GM21381 (cell line): Measurements from ENCODE around the gene SEC22A.
A peak's percentile ranks its signal among the peaks of the same experiment; 100 is the strongest.

Source experiments
- ATAC-seq: cut with Tn5 transposase; IDR thresholded peaks from one replicate; pipeline ENCODE4 v1.9.1; 2021; ENCODE audit warnings: mild to moderate bottlenecking, moderate library complexity; ENCODE audit not compliant: unreplicated experiment

Gene SEC22A

GRCh38 chr3:123201557-123202427, at the start of gene SEC22A:
Gene SEC22A (plus strand): TSS chr3:123201943. CDS start chr3:123209218, 7,275 bp downstream.
- ATAC-seq: peak; percentile 98

DNA sequence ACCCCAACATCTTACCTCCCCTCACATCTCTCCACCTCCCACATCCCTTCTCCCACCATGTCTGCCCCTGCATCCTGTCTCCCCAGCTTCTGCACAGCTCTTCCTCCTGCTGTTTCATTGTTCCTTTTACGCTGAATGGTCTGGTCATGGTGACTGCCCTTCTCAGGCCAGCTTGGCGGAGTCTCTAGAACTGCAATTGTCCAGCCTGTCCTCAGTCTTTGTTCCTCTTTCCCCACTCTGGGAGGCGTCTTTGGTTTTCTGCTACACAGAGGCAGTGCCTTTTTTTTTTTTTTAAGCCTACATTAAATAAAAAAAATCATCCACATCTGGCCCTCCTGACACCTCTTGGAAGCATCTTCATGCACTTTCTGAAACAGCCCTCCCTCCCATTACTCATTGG, 49.1 kb upstream of the SEC22A start:
- ATAC-seq: no peak

DNA sequence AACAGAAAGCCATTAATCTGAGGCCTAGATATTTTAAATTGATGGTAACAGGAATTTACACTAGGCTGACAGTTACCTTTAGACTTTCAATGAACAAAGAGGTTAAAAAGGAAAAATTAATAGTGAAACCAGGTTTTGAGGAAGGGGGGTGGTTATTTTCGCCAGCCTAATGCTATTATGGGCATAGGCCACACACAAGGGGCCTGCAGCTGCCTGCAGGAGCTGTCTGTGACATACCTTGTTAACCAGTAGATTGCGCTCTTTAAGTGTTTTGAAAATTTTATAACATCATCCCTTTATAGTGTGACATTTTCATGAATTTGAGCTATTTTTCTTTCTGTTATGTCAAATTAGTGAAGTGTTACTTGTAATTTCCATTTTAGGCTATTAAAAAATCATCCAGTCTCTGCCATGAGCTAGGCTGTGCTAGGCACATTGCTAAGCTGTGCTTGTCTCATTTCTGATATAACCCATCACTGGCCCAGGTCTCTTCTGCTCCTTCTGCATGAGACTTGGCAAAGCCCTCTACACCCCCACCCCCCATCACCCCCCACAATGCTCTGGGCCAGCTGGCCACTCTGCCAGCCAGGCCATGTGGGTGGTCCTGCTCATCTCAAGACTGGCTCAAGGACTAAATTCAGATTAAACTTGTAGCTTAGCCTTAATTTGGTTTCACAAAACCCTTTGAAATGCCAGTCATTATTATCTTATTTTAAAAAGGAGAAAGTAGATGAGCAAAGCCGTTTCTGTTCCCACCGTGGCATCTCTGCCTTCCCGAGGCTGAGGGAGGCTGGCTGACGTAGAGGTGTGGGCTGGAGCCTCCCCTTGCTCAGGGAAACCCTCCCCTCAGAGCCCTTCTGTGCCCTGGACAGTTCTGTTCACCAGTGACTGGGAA, 48.4 kb upstream of the SEC22A start:
- no peak for ATAC-seq

- ATAC-seq: no peak
These were observed 47.4 kb upstream of the SEC22A start for GRCh38 chr3:123154020-123154985.

- ATAC-seq: no peak
These were observed 46.2 kb upstream of the SEC22A start for GRCh38 chr3:123155471-123156011.

GRCh38 chr3:123156276-123156995, 45.3 kb upstream of the SEC22A start:
- ATAC-seq: no peak

DNA sequence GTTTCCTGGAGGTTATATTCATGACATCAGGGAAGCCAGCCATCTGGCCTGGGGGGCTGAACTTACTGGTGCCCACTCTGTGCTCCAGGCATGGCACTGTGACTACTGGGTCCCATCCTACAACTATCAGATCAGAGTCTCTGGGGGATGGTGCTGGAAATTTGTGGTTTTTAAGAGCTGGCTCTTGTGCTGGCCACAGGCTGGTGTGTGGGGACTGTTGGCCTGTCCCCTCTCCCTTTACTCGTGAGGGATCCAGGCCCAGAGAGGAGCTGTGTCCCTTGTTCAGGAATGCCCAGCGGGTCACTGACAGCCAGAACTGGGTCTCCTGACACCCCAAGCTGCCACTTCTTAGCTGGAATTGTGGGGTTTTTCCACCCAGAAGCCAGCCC, 44.5 kb upstream of the SEC22A start:
- no peak for ATAC-seq

GRCh38 chr3:123157598-123158287, 44.0 kb upstream of the SEC22A start:
- no peak for ATAC-seq

DNA sequence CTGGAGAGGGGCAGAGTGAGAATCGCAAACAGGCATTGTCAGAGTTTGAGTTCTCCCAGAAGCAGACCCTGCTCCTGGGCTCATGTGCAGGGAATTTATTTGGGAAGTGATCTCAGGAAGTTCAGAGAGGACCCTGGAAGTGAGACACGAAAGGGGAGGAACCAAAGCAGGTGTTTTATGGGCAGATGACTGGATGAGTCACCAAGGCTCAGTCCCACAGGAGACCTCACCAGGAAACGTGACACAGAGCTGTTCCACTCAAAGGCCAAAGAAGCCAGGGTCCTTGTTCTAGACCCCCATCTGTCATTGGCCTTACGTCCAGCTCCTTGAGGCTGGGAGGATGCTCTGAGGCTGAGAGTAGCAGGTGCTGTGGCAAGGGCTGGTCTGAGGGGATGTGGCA, 43.4 kb upstream of the SEC22A start:
- no peak for ATAC-seq

DNA sequence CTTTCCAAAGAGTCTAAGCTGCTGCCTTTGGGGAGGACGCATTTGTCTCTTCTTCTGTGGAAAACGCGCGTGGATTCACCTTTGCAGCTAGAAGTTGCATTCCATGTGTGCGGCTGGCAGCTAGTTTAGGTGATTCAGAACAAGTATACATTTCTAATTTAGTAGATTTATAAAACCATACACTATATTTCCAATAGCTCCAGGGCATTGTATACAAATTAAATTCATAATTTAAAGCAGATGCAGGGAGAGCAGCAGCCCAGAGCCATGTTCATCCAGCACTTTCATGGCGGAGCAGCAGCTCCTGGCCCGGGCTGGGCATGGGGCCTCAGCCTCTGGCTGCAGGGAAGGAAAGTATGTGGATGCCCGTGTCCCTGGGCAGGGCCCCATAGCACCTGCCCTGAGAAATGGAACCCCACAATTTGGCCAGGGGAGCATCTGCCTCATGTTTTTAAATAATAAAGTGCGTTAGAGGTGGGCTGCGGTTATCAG, 42.8 kb upstream of the SEC22A start:
- ATAC-seq: no peak

GRCh38 chr3:123159926-123160635, 41.7 kb upstream of the SEC22A start:
- ATAC-seq: no peak

DNA sequence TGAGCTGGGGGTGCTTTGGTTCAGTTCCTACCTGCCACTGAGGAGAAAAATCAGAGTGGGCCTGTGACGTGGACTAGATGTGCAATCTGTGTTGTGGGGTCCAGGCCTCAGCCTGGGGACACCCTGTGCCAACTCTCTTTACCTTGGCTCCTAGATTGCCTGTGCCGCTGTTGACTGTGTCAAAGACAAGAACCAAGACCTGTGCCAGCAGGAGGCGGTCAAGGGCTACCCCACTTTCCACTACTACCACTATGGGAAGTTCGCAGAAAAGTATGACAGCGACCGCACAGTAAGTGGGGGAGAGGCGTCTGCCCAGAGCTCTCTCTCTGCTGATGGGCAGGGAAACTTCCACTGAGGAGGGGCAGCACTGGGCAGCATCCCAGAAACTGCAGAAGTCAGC, 40.6 kb upstream of the SEC22A start:
- ATAC-seq: no peak

- ATAC-seq: no peak
These were observed 38.6 kb upstream of the SEC22A start for GRCh38 chr3:123163141-123163540.

- ATAC-seq: no peak
These were observed 36.6 kb upstream of the SEC22A start for GRCh38 chr3:123165163-123165562.

DNA sequence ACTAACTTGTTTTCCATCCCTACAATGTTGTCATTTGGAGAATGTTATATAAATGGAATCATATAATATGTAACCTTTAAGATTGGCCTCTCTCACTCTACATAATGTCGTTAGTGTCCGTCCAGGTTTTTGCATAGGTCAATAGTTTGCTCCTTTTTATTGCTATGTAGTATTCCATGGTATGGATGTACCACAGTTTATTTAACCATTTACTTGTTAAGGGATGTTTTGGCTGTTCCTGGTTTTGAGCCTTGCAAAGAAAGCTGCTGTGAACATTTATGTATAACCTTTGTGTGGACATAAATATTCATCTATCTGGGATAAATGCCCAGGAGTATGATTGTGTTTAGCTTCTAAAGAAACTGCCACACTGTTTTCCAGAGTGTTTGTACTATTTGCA, 34.1 kb upstream of the SEC22A start:
- no peak for ATAC-seq

DNA sequence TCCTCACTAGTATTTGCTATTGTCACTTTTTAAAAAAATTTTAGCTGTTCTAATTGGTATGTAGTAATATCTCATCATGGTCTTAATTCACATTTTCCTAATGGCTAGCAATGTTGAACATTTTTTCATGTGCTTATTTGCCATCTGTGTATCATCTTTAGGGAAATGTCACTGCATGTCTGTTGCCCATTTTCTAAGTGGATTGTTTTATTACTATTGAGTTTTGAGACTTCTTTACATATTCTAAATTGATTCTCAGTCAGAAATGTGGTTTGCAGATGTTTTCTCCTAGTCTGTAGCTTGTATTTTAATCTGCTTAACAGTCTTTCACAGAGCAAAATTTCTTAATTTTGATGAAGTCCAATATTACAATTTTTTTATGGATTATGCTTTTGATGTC, 33.6 kb upstream of the SEC22A start:
- ATAC-seq: no peak

- ATAC-seq: no peak
These were observed 33.1 kb upstream of the SEC22A start for GRCh38 chr3:123168605-123169004.

DNA sequence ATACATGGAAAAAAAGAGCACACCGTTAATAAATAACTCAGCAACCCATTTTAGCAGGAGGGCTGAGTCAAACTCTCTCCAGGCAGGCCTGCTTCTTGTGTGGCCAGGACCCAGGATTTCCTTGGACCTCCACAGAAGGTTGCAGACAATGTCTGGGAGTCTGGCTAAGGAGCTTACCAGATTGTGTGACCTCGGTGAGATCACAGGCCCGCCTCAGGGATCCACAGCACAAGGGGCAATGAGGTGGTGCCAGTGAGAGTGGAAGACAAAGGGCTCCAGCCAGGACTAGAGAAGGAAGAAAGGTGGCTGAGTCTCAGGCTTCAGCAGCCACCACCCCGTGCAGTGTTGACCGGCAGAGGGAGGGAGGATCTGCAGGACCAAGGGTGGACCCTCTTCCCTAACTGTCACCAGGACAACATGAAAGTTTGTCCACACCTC, 32.2 kb upstream of the SEC22A start:
- ATAC-seq: no peak
